HepG2 (cell line): Measurements from ENCODE around the gene SPAG8. TPM values are rescaled to one million over a fixed set of nuclear protein-coding genes. Genes with fewer than 3 reads are reported as not detected.
A peak's percentile ranks its signal among the peaks of the same experiment; 100 is the strongest.

Experiments used
- ATAC-seq: fragments of 200-7000 bp; cut with Tn5 transposase; 3 replicates; pipeline ENCODE4 v1.9.1; 2020; ENCODE audit warnings: mild to moderate bottlenecking, moderate library complexity
- BruUV-seq: library from RNA; stranded (reverse); fragments of 400-500 nt; replicated peaks from 2 replicates; lab custom pipeline; 2021; lab: Mats Ljungman, UMichigan
- CTCF ChIA-PET: fragments of 300-600 bp; formaldehyde crosslinking; extraction: SDS; loops from one replicate; lab custom pipeline; 2021; ENCODE audit warnings: low total read pairs, inconsistent platforms, low intra/inter-chr PET ratio; lab: Yijun Ruan, JAX
- POLR2A ChIA-PET: fragments of 350-600 bp; sonication (Branson Sonifier 250); formaldehyde crosslinking; loops from one replicate; lab custom pipeline; 2020; ENCODE audit warnings: antibody characterized with exemption, inconsistent platforms; lab: Yijun Ruan, JAX
- DNase-seq: peaks from one replicate; pipeline ENCODE4 v3.0.0-alpha.2; 2015; ENCODE audit warnings: low spot score
- FAIRE-seq: peaks from 3 replicates; lab custom pipeline; 2011; peaks lifted over from hg19 to GRCh38; lab: Jason Lieb, UNC
- H2AFZ ChIP-seq: one replicate; pipeline ENCODE4 v1.6.1; 2011; ENCODE audit warnings: low read length, inconsistent platforms
- H3K27ac ChIP-seq: fragments of 300-600 bp; 3 replicates; pipeline ENCODE4 v1.8.0; 2011; ENCODE audit warnings: mixed run types, mild to moderate bottlenecking, mixed read lengths, low read length, inconsistent platforms; ENCODE audit not compliant: insufficient read depth; ENCODE audit errors: extremely low read length
- H3K27me3 ChIP-seq, 2 experiments: fragments of 200-600 bp in 1 of 2; 2 replicates in 1 of 2; 3 replicates in 1 of 2; pipeline versions ENCODE4 v1.6.0 to v1.8.0; 2011; ENCODE audit warnings: low read length in 2 of 2, mild to moderate bottlenecking in 2 of 2, moderate library complexity in 2 of 2, inconsistent platforms in 1 of 2; ENCODE audit not compliant: insufficient read depth in 2 of 2, control insufficient read depth in 1 of 2
- H3K36me3 ChIP-seq, 2 experiments: fragments of 200-600 bp in 1 of 2; replicated peaks in 1 of 2; 2 replicates in 1 of 2; 3 replicates in 1 of 2; pipeline versions ENCODE4 v1.5.1 to v1.8.0; 2011; ENCODE audit warnings: low read length in 2 of 2, inconsistent platforms in 1 of 2; ENCODE audit not compliant: insufficient read depth in 2 of 2, control insufficient read depth in 1 of 2
- H3K4me1 ChIP-seq: 2 replicates; pipeline ENCODE4 v1.5.1; 2012; ENCODE audit warnings: low read length, inconsistent platforms; ENCODE audit not compliant: insufficient read depth
- H3K4me2 ChIP-seq: 2 replicates; pipeline ENCODE4 v1.6.0; 2011; ENCODE audit warnings: low read depth, low read length, inconsistent platforms
- H3K4me3 ChIP-seq, 3 experiments: fragments of 200-600 bp in 1 of 3; sonication (generic), shearing (Covaris generic) in 1 of 3; replicated peaks in 1 of 3; 2 replicates each; pipeline ENCODE4 v1.5.1; 2011 to 2016; ENCODE audit warnings: low read length in 3 of 3, inconsistent platforms in 2 of 3, low read depth in 2 of 3, mild to moderate bottlenecking in 2 of 3, control low read depth in 1 of 3, mixed read lengths in 1 of 3; ENCODE audit not compliant: insufficient read depth in 1 of 3
- H3K79me2 ChIP-seq: one replicate; pipeline ENCODE4 v1.6.1; 2011; ENCODE audit warnings: low read length, inconsistent platforms; ENCODE audit not compliant: insufficient read depth
- H3K9ac ChIP-seq: 2 replicates; pipeline ENCODE4 v1.6.0; 2011; ENCODE audit warnings: mild to moderate bottlenecking, low read depth, low read length, inconsistent platforms; ENCODE audit not compliant: insufficient read depth
- H3K9me3 ChIP-seq: 2 replicates; pipeline ENCODE4 v1.5.1; 2012; ENCODE audit warnings: mild to moderate bottlenecking, low read length
- H4K20me1 ChIP-seq: 2 replicates; pipeline ENCODE4 v1.6.0; 2011; ENCODE audit warnings: inconsistent platforms, mild to moderate bottlenecking, low read length, moderate library complexity; ENCODE audit not compliant: insufficient read depth
- GATAD2A ChIP-seq: IDR thresholded peaks from 2 replicates; pipeline ENCODE4 v1.6.1; 2016
- HNF1A ChIP-seq, 2 experiments: sonication (generic) in 1 of 2; formaldehyde crosslinking in 1 of 2; IDR thresholded peaks; 2 replicates each; pipeline versions ENCODE4 v1.4.0 to v1.6.1; 2016 to 2020; ENCODE audit warnings: borderline replicate concordance in 1 of 2, low read depth in 1 of 2, mild to moderate bottlenecking in 1 of 2, missing genetic modification reagents in 1 of 2
- WGBS: methylation state at CpG from one replicate; pipeline ENCODE4 v1.1.6; 2017; ENCODE audit warnings: low lambda C conversion rate; 5-methylcytosine and 5-hydroxymethylcytosine counted together
- in situ Hi-C: cut with HindIII; loops from 2 replicates; pipeline ENCODE4 v1.10.0; 2017; ENCODE audit warnings: low pct_unique_long_range_greater_than_20kb; ENCODE audit not compliant: extremely low pct_ligation_motif_present
- intact Hi-C: fragments of 100-400 bp; cut with micrococcal nuclease; formaldehyde crosslinking; loops from one replicate; pipeline ENCODE4 v1.10.0; 2022; ENCODE audit not compliant: unreplicated experiment
- polyA plus RNA-seq, 8 experiments: library from polyadenylated mRNA; depleted of rRNA in 3 of 8; stranded (reverse) in 7 of 8; unstranded in 1 of 8; fragments of >200 nt; fragmentation: Illumina TruSeq in 4 of 8; extraction: Trizol in 4 of 8; gene quantifications; 2 replicates each; pipeline versions ENCODE4 v1.2.1 to v1.2.3, GENCODE V29; 2011 to 2016; ENCODE audit warnings: low read depth in 4 of 8, missing spikeins in 1 of 8, mixed read lengths in 1 of 8; ENCODE audit not compliant: insufficient read depth in 1 of 8
- total RNA-seq, 5 experiments: library from RNA; depleted of rRNA; stranded (reverse); fragments of >200 nt; fragmentation: Illumina TruSeq; extraction: Trizol; gene quantifications; 2 replicates each; pipeline ENCODE4 v1.2.3, GENCODE V29; 2016; ENCODE audit warnings: low read depth in 1 of 5
- TF ChIP-seq, protein P1 (sequence below): sonication (generic); formaldehyde crosslinking; IDR thresholded peaks from one replicate; pipeline ENCODE4 v1.5.1; 2020; ENCODE audit warnings: mild to moderate bottlenecking, missing genetic modification reagents; ENCODE audit errors: not compliant biosample characterization
- TF ChIP-seq, protein P2 (sequence below): sonication (generic); formaldehyde crosslinking; IDR thresholded peaks from 2 replicates; pipeline ENCODE4 v1.5.0; 2020; ENCODE audit warnings: missing genetic modification reagents, mild to moderate bottlenecking, borderline replicate concordance

SPAG8 gene
- total and polyA plus RNA-seq, 2 of the 13 experiments (the other 11 are each of a cell fraction or from before 2014, with no cell fraction given) = 0.18 to 0.27 TPM

- Histone ChIP-seq H3K27me3 (no peaks in the 10 kb centered on the region), H3K4me3 (no peak overlapping the region), H3K79me2 (no peaks in the 10 kb centered on the region), H3K4me2 (no peak overlapping the region), H3K9me3 (no peaks in the 10 kb centered on the region), H3K4me1 (no peaks in the 10 kb centered on the region; the same call in 1 of the 2 replicates), H2AFZ (no peak overlapping the region), H4K20me1 (no peaks in the 10 kb centered on the region), H3K36me3 (peaks cover 3 to 11% of the 10 kb centered on the region in 2 experiments), H3K27ac (no peak overlapping the region), H3K9ac (no peak overlapping the region)
- POLR2A ChIA-PET = interaction anchor here (1.0 kb wide), 1 partner anchor 22 kb away, joined by 3 read pairs; no protein-coding TSS in a partner anchor
- in situ Hi-C loops (no loop called here), intact Hi-C loops (loop anchor here (2.0 kb wide), 2 partner anchors 37 to 93 kb away; no protein-coding TSS in a partner anchor)
- FAIRE-seq (no peak), DNase-seq (no peak), ATAC-seq (peak; percentile 18; the same call in 1 of the 3 replicates)
- BruUV-seq = no TSS peak
- WGBS = 30% methylated on average over 4 of the region's 4 CpGs
- CTCF ChIA-PET = interaction anchor here (1.3 to 2.4 kb wide), 4 partner anchors 24 to 92 kb away, joined by 7 to 26 read pairs (median 13); no protein-coding TSS in a partner anchor
- TF ChIP-seq, protein P1, sequence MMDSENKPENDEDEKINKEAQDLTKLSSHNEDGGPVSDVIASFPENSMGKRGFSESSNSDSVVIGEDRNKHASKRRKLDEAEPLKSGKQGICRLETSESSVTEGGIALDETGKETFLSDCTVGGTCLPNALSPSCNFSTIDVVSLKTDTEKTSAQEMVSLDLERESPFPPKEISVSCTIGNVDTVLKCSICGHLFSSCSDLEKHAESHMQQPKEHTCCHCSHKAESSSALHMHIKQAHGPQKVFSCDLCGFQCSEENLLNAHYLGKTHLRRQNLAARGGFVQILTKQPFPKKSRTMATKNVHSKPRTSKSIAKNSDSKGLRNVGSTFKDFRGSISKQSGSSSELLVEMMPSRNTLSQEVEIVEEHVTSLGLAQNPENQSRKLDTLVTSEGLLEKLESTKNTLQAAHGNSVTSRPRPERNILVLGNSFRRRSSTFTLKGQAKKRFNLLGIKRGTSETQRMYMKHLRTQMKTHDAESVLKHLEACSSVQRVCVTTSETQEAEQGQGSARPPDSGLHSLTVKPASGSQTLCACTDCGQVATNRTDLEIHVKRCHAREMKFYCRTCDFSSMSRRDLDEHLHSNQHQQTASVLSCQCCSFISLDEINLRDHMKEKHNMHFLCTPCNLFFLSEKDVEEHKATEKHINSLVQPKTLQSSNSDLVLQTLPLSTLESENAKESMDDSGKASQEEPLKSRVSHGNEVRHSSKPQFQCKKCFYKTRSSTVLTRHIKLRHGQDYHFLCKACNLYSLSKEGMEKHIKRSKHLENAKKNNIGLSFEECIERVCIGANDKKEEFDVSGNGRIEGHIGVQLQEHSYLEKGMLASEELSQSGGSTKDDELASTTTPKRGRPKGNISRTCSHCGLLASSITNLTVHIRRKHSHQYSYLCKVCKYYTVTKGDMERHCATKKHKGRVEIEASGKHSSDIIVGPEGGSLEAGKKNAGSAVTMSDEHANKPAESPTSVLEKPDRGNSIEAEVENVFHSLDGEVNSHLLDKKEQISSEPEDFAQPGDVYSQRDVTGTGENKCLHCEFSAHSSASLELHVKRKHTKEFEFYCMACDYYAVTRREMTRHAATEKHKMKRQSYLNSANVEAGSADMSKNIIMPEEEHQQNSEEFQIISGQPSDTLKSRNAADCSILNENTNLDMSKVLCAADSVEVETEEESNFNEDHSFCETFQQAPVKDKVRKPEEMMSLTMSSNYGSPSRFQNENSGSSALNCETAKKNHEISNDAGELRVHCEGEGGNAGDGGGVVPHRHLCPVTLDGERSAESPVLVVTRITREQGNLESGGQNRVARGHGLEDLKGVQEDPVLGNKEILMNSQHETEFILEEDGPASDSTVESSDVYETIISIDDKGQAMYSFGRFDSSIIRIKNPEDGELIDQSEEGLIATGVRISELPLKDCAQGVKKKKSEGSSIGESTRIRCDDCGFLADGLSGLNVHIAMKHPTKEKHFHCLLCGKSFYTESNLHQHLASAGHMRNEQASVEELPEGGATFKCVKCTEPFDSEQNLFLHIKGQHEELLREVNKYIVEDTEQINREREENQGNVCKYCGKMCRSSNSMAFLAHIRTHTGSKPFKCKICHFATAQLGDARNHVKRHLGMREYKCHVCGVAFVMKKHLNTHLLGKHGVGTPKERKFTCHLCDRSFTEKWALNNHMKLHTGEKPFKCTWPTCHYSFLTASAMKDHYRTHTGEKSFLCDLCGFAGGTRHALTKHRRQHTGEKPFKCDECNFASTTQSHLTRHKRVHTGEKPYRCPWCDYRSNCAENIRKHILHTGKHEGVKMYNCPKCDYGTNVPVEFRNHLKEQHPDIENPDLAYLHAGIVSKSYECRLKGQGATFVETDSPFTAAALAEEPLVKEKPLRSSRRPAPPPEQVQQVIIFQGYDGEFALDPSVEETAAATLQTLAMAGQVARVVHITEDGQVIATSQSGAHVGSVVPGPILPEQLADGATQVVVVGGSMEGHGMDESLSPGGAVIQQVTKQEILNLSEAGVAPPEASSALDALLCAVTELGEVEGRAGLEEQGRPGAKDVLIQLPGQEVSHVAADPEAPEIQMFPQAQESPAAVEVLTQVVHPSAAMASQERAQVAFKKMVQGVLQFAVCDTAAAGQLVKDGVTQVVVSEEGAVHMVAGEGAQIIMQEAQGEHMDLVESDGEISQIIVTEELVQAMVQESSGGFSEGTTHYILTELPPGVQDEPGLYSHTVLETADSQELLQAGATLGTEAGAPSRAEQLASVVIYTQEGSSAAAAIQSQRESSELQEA (CRISPR knock-in tag) = no peak
- TF ChIP-seq GATAD2A (no peak), HNF1A (IDR thresholded peaks at IDR 0.05; ENCODE audit: low read depth) (no peak), HNF1A (CRISPR knock-in tag; IDR thresholded peaks at IDR 0.05; ENCODE audit: borderline replicate concordance) (no peak)
- TF ChIP-seq, protein P2, sequence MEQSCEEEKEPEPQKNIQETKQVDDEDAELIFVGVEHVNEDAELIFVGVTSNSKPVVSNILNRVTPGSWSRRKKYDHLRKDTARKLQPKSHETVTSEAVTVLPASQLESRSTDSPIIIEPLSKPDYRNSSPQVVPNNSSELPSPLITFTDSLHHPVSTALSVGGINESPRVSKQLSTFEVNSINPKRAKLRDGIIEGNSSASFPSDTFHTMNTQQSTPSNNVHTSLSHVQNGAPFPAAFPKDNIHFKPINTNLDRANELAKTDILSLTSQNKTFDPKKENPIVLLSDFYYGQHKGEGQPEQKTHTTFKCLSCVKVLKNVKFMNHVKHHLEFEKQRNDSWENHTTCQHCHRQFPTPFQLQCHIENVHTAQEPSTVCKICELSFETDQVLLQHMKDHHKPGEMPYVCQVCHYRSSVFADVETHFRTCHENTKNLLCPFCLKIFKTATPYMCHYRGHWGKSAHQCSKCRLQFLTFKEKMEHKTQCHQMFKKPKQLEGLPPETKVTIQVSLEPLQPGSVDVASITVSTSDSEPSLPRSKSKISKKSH (CRISPR knock-in tag) = no peak
Observed at GRCh38 chr9:35790025-35790384, 22.1 kb downstream of the SPAG8 start.
